Tongue (tissue), 2 donors: ENCODE measurements around the gene TRPM3. TPM values are rescaled to one million over a fixed set of nuclear protein-coding genes. Genes with fewer than 3 reads are reported as not detected.
A peak's percentile ranks its signal among the peaks of the same experiment; 100 is the strongest.

ENCODE experiments used
- DNase-seq: peaks from one replicate; pipeline ENCODE4 v3.0.0-alpha.2; 2015
- total RNA-seq: library from RNA; depleted of rRNA; stranded (reverse); fragments of >200 nt; gene quantifications from one replicate; pipeline ENCODE4 v1.2.3, GENCODE V29; 2014

TRPM3 gene
- total RNA-seq, 1 donor from 2014 or later, result 0.72 TPM

GRCh38 chr9:70551801-70552200, 569.6 kb downstream of the TRPM3 start:
- DNase-seq, result no peak

GRCh38 chr9:70551396-70551795, 570.0 kb downstream of the TRPM3 start:
- DNase-seq, result no peak

DNA sequence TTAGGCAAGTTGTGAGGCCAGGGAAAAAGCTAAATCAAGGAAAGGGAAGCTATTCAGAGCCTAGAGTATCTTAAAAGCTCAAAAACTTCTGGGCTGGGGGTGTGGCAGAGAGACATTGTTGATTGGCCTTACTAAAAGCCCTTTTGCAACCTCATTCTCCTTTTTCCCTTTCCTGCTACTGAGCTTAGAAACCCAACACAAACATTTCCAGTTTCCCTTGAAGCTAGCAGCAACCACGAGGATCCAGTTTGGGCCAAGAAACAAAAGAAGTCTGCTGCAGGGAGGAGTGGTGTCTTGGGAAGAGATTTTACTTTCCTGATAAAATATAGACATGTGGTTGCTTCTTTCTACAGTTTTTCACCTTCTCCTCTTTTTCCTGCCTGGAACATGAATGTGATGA, 571.5 kb downstream of the TRPM3 start:
- no peak for DNase-seq

GRCh38 chr9:70542311-70542931, 579.0 kb downstream of the TRPM3 start:
- no peak for DNase-seq

DNA sequence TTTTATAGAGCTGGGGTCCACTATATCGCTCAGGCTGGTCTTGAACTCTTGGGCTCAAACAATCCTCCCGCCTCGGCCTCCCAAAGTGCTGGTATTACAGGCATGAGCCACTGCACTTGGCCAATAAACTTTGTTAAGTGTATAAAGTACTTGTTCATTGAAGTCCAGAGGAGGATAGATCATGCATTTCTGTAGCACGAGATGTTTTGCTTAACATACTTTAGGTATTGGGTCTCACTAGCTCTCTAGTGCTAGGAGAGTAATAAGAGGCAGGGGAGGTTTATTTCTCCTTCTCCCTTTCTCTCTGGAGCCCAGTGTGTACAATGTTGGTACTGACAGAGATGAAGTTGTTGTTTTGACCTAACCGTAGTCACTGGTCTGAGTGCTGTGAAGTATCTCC, 581.4 kb downstream of the TRPM3 start:
- DNase-seq, result no peak

DNA sequence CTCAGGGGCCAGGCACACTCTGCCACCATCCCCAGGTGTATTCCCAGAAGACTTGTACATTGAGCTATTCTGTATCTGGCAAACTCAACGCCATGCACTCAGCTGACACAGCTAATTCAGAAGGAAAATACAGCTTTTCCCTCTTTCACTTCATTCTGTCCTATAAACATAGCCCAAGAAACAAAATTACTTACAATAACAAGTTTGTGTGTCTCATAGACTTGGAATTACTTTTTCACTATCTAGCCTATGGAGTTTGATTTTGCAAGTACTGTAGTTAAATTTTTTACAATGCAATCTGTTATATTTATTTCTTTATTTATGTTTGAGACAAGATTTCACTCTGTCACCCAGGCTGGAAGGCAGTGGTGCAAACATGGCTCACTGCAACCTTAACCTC, 581.9 kb downstream of the TRPM3 start:
- no peak for DNase-seq

GRCh38 chr9:70539001-70539400, 582.4 kb downstream of the TRPM3 start:
- DNase-seq, result no peak

DNA sequence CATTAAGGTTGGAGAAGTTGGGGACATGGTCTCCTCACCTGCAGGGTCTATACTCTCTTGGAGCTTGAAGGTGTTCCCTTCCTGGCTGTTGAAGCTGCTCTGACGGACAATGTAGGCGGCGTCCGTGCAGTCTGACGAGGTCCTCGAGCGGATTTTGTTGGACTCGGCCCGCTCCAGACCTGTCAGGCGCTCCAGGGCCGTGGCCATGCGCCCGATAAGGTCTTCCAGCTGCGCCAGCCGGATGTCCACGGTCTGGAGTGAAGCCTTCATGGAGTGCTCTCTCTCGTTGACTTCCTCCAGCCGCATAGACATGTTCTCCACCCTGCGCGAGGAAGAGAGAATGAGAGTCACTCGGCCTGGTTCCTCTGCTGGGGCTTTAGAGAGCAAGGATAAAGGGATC, 584.3 kb downstream of the TRPM3 start:
- no peak for DNase-seq

GRCh38 chr9:70535546-70536323, 585.7 kb downstream of the TRPM3 start:
- no peak for DNase-seq

DNA sequence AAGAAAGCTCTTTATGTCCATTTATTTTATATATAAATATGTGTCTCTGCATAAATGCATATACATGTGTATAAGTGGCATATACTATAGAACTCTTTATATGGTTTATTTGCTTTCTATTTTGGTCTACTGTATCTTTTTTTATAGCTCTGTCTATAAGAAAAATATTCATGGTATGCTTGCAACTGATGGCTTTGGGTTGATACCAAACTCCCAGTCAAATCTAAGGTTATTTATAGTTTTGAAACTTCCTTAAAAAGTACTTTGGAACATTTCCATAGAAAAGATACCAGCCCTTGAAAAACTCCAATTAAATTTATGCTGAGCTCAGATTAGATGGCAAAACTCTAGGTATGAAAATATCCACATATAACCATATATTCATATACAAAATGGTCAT, 587.0 kb downstream of the TRPM3 start:
- no peak for DNase-seq

- DNase-seq, result no peak
These were observed 587.4 kb downstream of the TRPM3 start for GRCh38 chr9:70534061-70534460.

DNA sequence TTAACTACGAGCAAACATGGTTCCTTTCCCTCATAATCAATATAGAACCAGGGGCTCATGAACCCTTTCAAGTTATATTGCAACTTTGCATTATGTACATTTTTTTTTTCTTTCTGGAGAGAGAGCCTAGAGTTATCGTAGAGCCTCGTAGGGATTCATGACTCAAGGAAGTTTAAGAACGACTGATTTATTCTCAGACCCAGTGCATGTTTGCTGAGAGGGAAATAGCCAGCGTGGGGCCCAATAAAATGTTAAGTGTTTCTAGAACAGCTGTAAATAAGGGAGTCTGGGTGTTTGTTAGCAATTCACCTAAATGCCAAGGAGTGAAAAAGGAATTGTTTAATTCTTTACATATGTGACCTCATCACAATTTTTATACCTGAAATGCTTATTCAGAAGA, 587.9 kb downstream of the TRPM3 start:
- no peak for DNase-seq

DNA sequence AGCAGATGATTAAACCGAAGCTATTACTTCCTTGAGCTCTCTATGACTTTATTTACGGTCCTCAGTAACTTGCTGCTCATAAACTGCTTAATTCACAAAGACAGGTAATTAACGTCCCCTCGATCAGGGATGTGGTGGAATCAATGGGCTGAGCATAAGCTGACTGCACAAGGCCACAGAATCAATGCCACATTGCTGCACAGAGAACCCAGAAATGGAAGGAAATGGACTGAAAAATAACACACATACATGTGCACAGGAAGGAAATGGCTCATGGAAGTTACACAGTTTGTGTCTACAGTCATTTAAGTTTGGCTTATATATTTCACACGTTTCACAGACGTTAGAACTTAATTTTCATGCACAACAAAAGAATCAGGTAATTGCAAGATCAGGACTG, 588.7 kb downstream of the TRPM3 start:
- no peak for DNase-seq

- no peak for DNase-seq
These were observed 590.1 kb downstream of the TRPM3 start for GRCh38 chr9:70531311-70531710.

DNA sequence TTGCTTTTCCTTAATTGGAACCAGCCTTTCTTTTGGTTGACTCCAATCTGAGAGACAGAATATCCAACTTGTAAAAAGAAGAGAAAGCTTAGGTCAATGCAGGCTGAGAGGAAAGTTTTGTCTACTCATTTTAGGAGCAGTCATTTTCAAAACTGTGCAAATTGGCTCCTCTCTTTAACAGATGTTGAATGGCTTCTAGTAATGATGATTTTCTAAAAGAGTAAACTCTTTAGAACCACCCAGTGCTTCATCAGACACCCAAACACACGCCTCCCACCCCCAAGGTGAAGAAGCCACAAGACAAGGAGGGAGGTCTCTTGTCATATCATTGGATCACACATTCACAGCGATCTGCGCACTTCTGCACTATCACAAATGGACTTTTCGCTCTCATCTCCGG, 590.7 kb downstream of the TRPM3 start:
- DNase-seq, result no peak

GRCh38 chr9:70529833-70530232, 591.6 kb downstream of the TRPM3 start:
- DNase-seq, result no peak

DNA sequence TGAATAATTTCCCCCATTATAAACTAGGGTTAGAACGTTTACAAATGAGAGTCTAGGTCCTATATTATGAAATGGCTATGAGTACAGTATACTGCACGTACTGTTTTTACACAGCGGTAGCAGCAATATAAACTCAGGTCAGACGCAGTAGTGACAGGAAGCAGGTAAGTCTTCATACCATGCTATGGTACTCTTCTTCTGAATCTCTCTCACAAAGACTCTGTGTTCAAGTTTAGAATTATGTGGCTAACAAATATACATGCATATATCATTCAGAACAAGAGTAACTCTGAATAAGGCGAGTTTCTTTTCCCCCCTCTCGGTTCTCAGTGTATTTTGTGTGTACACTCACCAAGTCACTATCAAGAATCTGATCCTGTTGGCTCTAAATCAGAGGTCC, 592.0 kb downstream of the TRPM3 start:
- no peak for DNase-seq

GRCh38 chr9:70526902-70527301, 594.5 kb downstream of the TRPM3 start:
- DNase-seq, result no peak

DNA sequence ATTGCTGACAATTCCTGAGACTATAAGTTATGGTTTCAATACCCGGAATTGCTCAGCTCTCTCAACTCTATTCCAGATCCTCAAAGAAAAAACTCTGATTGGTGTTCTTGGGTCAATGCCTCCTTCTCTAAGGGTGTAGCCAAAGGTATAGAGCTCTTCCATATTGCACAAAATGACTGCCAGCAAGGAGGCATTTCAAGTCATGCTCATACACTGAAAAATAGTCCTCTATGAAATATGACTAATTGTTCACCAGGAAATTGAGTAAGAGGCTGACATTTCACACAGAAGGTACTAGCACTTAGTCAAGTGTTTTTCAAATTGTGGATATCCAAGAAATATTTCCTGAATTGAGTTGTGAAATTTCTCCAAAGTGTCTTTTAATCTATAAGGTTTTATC, 595.9 kb downstream of the TRPM3 start:
- no peak for DNase-seq

GRCh38 chr9:70519912-70520724, 601.3 kb downstream of the TRPM3 start:
- peak; percentile 61 for DNase-seq

DNA sequence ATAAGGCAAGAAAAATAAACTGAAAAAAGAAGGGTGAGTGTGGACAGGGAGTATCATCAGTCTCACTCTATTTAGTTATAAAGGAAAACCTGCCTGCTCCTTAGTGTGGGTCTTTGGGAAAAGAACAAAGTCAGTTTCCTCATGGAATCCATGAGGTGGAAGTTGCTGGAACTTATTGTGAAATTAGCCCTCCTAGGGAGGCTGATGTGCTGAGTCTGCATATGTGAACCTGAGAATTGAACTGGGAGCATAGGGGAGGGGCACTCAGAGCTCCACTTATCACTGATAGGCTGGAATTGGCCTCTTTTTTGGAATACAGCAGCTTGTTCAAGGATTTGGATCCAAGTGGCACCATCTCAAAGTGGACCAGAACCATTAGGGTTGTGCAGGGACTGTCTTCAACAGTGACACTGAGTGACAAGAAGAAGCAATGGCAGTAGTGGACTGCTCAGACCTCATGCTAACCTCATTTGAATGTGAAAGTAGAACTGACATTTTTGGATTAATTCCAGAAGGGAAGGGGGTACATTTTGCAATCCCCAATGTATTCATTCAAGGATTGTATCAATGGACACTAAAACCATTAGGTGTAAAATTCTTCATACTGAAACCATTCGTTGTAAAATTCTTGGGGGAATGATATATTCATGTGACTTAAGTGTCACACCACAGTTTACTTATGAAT, 603.4 kb downstream of the TRPM3 start:
- DNase-seq, result no peak

- DNase-seq, result no peak
These were observed 607.1 kb downstream of the TRPM3 start for GRCh38 chr9:70514273-70514672.

DNA sequence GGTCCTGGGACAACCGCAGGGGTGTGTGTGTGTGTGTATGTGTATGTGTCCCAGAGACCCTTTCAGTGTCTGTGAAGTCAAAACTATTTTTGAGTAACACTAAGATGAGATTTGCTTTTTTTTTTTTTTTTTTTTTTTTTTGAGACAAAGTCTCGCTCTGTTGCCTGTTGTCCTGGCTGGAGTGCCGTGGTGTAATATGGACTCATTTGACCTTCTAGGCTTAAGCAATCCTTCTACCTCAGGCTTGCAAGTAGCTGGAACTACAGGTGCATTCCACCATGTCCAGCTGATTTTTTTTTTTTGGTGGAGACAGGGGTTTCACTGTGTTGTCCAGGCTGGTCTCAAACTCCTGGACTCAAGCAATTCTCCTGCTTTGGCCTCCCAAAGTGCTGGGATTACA, 609.6 kb downstream of the TRPM3 start:
- DNase-seq, result no peak
